SK-N-DZ (cell line): ENCODE measurements around the gene CFAP74.
A peak's percentile ranks its signal among the peaks of the same experiment; 100 is the strongest.
"Not testable (repeated sequence)": the region's sequence is repeated elsewhere in the genome, so short reads cannot be mapped to it uniquely, and the experiment has no call there.

Source experiments
- DNase-seq: peaks from one replicate; pipeline ENCODE4 v3.0.0-alpha.2; 2015; ENCODE audit warnings: low spot score

Gene CFAP74

GRCh38 chr1:1954831-1955441 is 48.6 kb downstream of the CFAP74 start:
- no peak for DNase-seq

- DNase-seq, result no peak
Measured at GRCh38 chr1:1954015-1954414, 49.6 kb downstream of the CFAP74 start.

GRCh38 chr1:1950940-1951339 is 52.6 kb downstream of the CFAP74 start:
- DNase-seq, result no peak

- DNase-seq, result no peak
Measured at GRCh38 chr1:1948783-1949182, 54.8 kb downstream of the CFAP74 start.

GRCh38 chr1:1947493-1947892 is 56.1 kb downstream of the CFAP74 start:
- no peak for DNase-seq

GRCh38 chr1:1946540-1946939 is 57.0 kb downstream of the CFAP74 start:
- DNase-seq, result no peak

- DNase-seq, result no peak
Measured at GRCh38 chr1:1945782-1946393, 57.7 kb downstream of the CFAP74 start.

GRCh38 chr1:1943834-1944570 is 59.6 kb downstream of the CFAP74 start:
- peak; percentile 49 for DNase-seq

- no peak for DNase-seq
Measured at GRCh38 chr1:1942753-1943656, 60.6 kb downstream of the CFAP74 start.

- no peak for DNase-seq
Measured at GRCh38 chr1:1941868-1942752, 61.5 kb downstream of the CFAP74 start.

GRCh38 chr1:1941211-1941841 is 62.3 kb downstream of the CFAP74 start:
- DNase-seq, result no peak

- DNase-seq, result no peak
Measured at GRCh38 chr1:1940123-1940425, 63.5 kb downstream of the CFAP74 start.

- DNase-seq, result no peak
Measured at GRCh38 chr1:1939296-1940122, 64.1 kb downstream of the CFAP74 start.

- no peak for DNase-seq
Measured at GRCh38 chr1:1938613-1939295, 64.8 kb downstream of the CFAP74 start.

GRCh38 chr1:1938276-1938573 is 65.4 kb downstream of the CFAP74 start:
- DNase-seq, result no peak

GRCh38 chr1:1937549-1938275 is 65.9 kb downstream of the CFAP74 start:
- DNase-seq, result no peak

GRCh38 chr1:1937061-1937460 is 66.5 kb downstream of the CFAP74 start:
- DNase-seq, result no peak

- not testable (repeated sequence) for DNase-seq
Measured at GRCh38 chr1:1934848-1935247, 68.7 kb downstream of the CFAP74 start.
